Esophagus muscularis mucosa (tissue), 4 donors: ENCODE data around the gene MAPK4.

Source experiments
- CTCF ChIP-seq, 3 experiments: fragments of 200-600 bp in 2 of 3; fragments of 450-650 bp in 1 of 3; sonication (generic) in 2 of 3; IDR thresholded peaks; one replicate each; pipeline ENCODE4 v1.5.1; 2017 to 2019; ENCODE audit warnings: antibody characterized with exemption in 3 of 3, mild to moderate bottlenecking in 2 of 3, moderate library complexity in 1 of 3
- EP300 ChIP-seq: sonication (generic); formaldehyde crosslinking; IDR thresholded peaks from one replicate; pipeline ENCODE4 v1.6.1; 2017; ENCODE audit warnings: antibody characterized with exemption
- POLR2A ChIP-seq: fragments of 450-650 bp; IDR thresholded peaks from one replicate; pipeline ENCODE4 v1.6.1; 2017; ENCODE audit warnings: antibody characterized with exemption, moderate library complexity, mild to moderate bottlenecking, low read depth
- POLR2AphosphoS5 ChIP-seq, 2 donors: sonication (generic); formaldehyde crosslinking; IDR thresholded peaks; one replicate each; pipeline ENCODE4 v1.6.1; 2017; ENCODE audit warnings: antibody characterized with exemption in 2 of 2

- TF ChIP-seq CTCF (IDR thresholded peaks at IDR 0.05) (no peak), POLR2AphosphoS5 (IDR thresholded peaks at IDR 0.05) (no peak), POLR2A (no peak), EP300 (no peak)
Measured at GRCh38 chr18:50715919-50716318, 156.0 kb downstream of the MAPK4 start.
